Suprapubic skin (tissue), 4 donors: Measurements from ENCODE around the gene COL1A1. TPM values are rescaled to one million over a fixed set of nuclear protein-coding genes. Genes with fewer than 3 reads are reported as not detected.

Experiments
- DNase-seq, 2 donors: peaks; one replicate each; pipeline ENCODE4 v3.0.0-alpha.2; 2019; ENCODE audit warnings: low spot score in 2 of 2
- H3K27ac ChIP-seq: fragments of 200-600 bp; sonication (generic); one replicate; pipeline ENCODE4 v1.5.1; 2019
- H3K27me3 ChIP-seq: fragments of 200-600 bp; sonication (generic); one replicate; pipeline ENCODE4 v1.5.1; 2019
- H3K36me3 ChIP-seq: fragments of 200-600 bp; sonication (generic); one replicate; pipeline ENCODE4 v1.5.1; 2019
- H3K4me1 ChIP-seq: fragments of 200-600 bp; sonication (generic); one replicate; pipeline ENCODE4 v1.5.1; 2019
- H3K4me3 ChIP-seq: fragments of 200-600 bp; sonication (generic); one replicate; pipeline ENCODE4 v1.5.1; 2019; ENCODE audit warnings: mild to moderate bottlenecking
- H3K9me3 ChIP-seq: fragments of 200-600 bp; sonication (generic); one replicate; pipeline ENCODE4 v1.5.1; 2019
- CTCF ChIP-seq, 2 donors: fragments of 200-600 bp in 1 of 2; fragments of 450-650 bp in 1 of 2; sonication (generic) in 1 of 2; IDR thresholded peaks; one replicate each; pipeline ENCODE4 v1.5.1; 2016 to 2019; ENCODE audit warnings: antibody characterized with exemption in 2 of 2, mild to moderate bottlenecking in 1 of 2, moderate library complexity in 1 of 2
- EP300 ChIP-seq: sonication (generic); formaldehyde crosslinking; IDR thresholded peaks from one replicate; pipeline ENCODE4 v1.6.1; 2017; ENCODE audit warnings: antibody characterized with exemption
- POLR2A ChIP-seq, 2 donors: fragments of 450-650 bp; IDR thresholded peaks; one replicate each; pipeline ENCODE4 v1.6.1; 2017; ENCODE audit warnings: antibody characterized with exemption in 2 of 2, mild to moderate bottlenecking in 2 of 2, moderate library complexity in 2 of 2
- POLR2AphosphoS5 ChIP-seq, 3 donors: sonication (generic); formaldehyde crosslinking; IDR thresholded peaks; one replicate each; pipeline ENCODE4 v1.6.1; 2017; ENCODE audit warnings: antibody characterized with exemption in 3 of 3
- WGBS: methylation state at CpG from one replicate; pipeline ENCODE4 v1.1.5; 2018; 5-methylcytosine and 5-hydroxymethylcytosine counted together
- total RNA-seq, 4 donors: library from RNA; depleted of rRNA; stranded (reverse); fragments of >200 nt; gene quantifications; one replicate each; pipeline ENCODE4 v1.1.0, GENCODE V29; 2016

The COL1A1 gene
- total RNA-seq, 4 donors from 2014 or later, result 19.2 to 56.8 (median 33.1) TPM

- Histone ChIP-seq H3K27ac (peak overlapping the region; percentile 70), H3K4me1 (peaks cover 41% of the 10 kb centered on the region), H3K4me3 (no peak overlapping the region), H3K9me3 (no peaks in the 10 kb centered on the region), H3K36me3 (no peaks in the 10 kb centered on the region), H3K27me3 (no peaks in the 10 kb centered on the region)
- no peak for DNase-seq
- TF ChIP-seq EP300 (no peak), POLR2AphosphoS5 (IDR thresholded peaks at IDR 0.05) (no peak), POLR2A (IDR thresholded peaks at IDR 0.05) (no peak), CTCF (IDR thresholded peaks at IDR 0.05) (no peak)
- WGBS, result 81% methylated on average over 6 of the region's 6 CpGs
These were observed 21.5 kb upstream of the COL1A1 start for GRCh38 chr17:50222922-50223321.

- H3K36me3 ChIP-seq, result no peaks in the 10 kb centered on the region
- TF ChIP-seq POLR2AphosphoS5 (IDR thresholded peaks at IDR 0.05) (peak in 1 of 3 donors; percentile 21), POLR2A (IDR thresholded peaks at IDR 0.05) (no peak), CTCF (IDR thresholded peaks at IDR 0.05) (no peak)
- no peaks in the 10 kb centered on the region for H3K9me3 ChIP-seq
- WGBS, result 26% methylated on average over 6 of the region's 8 CpGs
- H3K27me3 ChIP-seq, result no peaks in the 10 kb centered on the region
- no peak overlapping the region for H3K4me3 ChIP-seq
- DNase-seq, result no peak
- H3K27ac ChIP-seq, result peak overlapping the region; percentile 70
- peaks cover 41% of the 10 kb centered on the region for H3K4me1 ChIP-seq
These were observed 20.6 kb upstream of the COL1A1 start for GRCh38 chr17:50221864-50222545.

DNA sequence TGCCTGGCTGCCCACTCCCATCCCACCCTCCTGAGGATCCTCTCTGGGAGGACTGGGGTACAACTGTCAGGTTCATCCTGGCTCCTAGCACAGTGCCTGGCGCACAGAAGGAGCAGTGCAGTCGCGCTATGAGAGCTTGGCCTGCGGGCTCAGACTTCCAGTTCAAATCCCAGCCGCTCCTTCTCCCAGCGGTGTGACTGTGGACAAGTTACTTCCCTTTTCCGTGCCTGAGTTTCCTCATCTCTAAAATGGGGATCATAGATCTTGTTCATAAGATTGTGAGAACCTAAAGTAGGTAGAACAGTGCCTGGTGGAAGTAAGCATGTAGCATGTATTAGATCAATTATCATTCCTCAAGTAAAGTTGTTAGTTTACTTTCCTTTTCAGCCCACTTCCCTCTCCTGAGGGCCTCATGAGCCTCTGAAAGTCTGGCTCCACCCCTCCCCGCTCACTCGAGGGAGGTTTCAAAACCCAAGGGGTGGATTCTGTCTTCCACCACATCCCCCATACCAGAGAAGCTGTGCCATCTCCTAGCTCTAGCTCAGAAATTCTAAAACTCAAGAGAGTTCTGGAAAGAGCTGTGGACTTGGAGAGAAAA is 19.9 kb upstream of the COL1A1 start:
- WGBS, result 69% methylated on average over 9 of the region's 9 CpGs
- peaks cover 41% of the 10 kb centered on the region for H3K4me1 ChIP-seq
- H3K27ac ChIP-seq, result peak overlapping the region; percentile 70
- no peaks in the 10 kb centered on the region for H3K36me3 ChIP-seq
- TF ChIP-seq EP300 (no peak), CTCF (IDR thresholded peaks at IDR 0.05) (no peak), POLR2A (IDR thresholded peaks at IDR 0.05) (no peak), POLR2AphosphoS5 (IDR thresholded peaks at IDR 0.05) (no peak)
- H3K27me3 ChIP-seq, result no peaks in the 10 kb centered on the region
- no peaks in the 10 kb centered on the region for H3K9me3 ChIP-seq
- H3K4me3 ChIP-seq, result no peak overlapping the region
- no peak for DNase-seq

GRCh38 chr17:50220811-50221210 is 19.4 kb upstream of the COL1A1 start:
- WGBS, result 81% methylated on average over 15 of the region's 15 CpGs
- DNase-seq, result no peak
- peak overlapping the region; percentile 70 for H3K27ac ChIP-seq
- peaks cover 41% of the 10 kb centered on the region for H3K4me1 ChIP-seq
- H3K27me3 ChIP-seq, result no peaks in the 10 kb centered on the region
- H3K36me3 ChIP-seq, result no peaks in the 10 kb centered on the region
- no peak overlapping the region for H3K4me3 ChIP-seq
- H3K9me3 ChIP-seq, result no peaks in the 10 kb centered on the region
- TF ChIP-seq EP300, result no peak
- TF ChIP-seq CTCF (IDR thresholded peaks at IDR 0.05), result no peak
- no peak for TF ChIP-seq POLR2AphosphoS5 (IDR thresholded peaks at IDR 0.05)
- TF ChIP-seq POLR2A (IDR thresholded peaks at IDR 0.05), result no peak

DNA sequence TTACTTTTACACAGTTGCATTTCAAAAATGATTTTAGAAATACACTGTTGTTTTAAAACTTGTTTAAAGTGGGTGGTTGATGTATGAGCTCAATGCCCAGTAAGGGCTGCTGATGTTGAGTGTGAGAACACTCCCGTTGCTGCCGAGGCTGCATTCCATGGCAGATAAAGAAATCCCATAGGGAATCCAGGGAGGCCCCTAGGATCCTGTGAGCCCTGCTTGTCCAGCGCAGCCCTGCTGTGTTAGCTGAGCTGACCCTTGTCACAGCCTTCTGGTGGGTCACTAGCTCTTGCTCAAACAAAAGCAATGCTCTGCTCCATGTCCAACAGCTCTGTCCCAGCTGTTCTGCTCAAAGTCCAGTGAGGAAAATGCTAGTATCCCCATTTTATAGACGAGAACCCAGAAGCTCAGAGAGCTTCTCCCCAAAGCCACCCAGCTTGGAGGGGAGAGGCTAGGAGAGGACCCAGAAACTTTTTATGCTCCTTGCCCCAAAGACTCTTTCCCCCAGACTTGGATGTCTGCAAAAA is 18.6 kb upstream of the COL1A1 start:
- no peak for DNase-seq

More for the DNA sequence above, 18.6 kb upstream of the COL1A1 start:
- H3K4me3 ChIP-seq, result no peak overlapping the region
- H3K36me3 ChIP-seq, result no peaks in the 10 kb centered on the region
- peaks cover 41% of the 10 kb centered on the region for H3K4me1 ChIP-seq
- 49% methylated on average over 4 of the region's 4 CpGs for whole genome bisulfite sequencing
- no peaks in the 10 kb centered on the region for H3K27me3 ChIP-seq
- H3K9me3 ChIP-seq, result no peaks in the 10 kb centered on the region
- H3K27ac ChIP-seq, result peak overlapping the region; percentile 78
- no peak for TF ChIP-seq EP300
- TF ChIP-seq POLR2A (IDR thresholded peaks at IDR 0.05), result no peak
- TF ChIP-seq POLR2AphosphoS5 (IDR thresholded peaks at IDR 0.05), result no peak
- no peak for TF ChIP-seq CTCF (IDR thresholded peaks at IDR 0.05)
